ENCODE data around the gene RASA3.

The RASA3 gene

DNA sequence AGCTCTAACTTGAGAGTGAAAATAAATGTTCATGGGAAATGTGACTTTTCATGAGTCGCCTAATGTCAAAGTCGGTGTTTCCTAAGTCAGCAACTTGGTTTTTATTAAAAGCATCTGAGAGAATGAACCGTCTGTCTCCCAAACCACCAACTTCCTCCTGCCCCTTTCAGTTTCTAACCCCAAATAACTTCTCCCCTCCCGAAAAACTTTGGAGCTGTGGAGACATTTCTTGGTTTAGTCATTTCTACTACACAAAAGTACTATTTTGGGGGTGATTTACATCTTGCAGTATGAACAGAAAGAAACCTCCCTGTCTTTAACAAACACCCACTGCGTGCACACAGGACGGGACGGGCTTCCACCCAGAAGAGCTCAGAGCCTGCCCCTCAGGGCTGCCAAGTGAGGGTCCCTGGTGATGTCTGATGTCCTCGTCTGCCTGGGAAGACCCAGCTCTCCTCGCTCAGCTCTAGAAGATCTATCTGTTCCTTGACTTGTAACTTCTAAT is 65.0 kb downstream of the RASA3 start:
- no peak for TF ChIP-seq Cebpa-rat (IDR thresholded peaks at IDR 0.05)
- Histone ChIP-seq H3K36me3 (peaks cover 19% of the 10 kb centered on the region), H3K4me2 (peak overlapping the region; percentile 97), H3K9me3 (no peaks in the 10 kb centered on the region; the same call in none of the 2 replicates), H3K9ac (peak overlapping the region; percentile 81), H3K27ac (peak overlapping the region; percentile 94), H3K4me1 (peaks cover 83% of the 10 kb centered on the region), H3K27me3 (no peaks in the 10 kb centered on the region), H3K4me3 (peak overlapping the region; percentile 59), H4K20me1 (peaks cover 65% of the 10 kb centered on the region)

DNA sequence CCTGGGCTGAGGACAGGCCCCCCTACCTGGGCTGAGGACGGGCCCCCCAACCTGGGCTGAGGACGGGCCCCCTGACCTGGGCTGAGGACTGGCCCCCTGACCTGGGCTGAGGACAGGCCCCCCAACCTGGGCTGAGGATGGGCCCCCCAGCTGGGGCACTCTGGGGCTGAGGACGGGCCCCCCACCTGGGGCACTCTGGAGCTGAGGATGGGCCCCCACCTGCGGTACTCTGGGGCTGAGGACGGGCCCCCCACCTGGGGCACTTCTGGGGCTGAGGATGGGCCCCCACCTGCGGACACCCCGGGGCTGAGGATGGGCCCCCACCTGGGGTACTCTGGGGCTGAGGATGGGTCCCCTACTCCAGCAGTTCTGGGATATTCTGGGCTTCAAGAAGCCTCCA is 65.5 kb downstream of the RASA3 start:
- peak overlapping the region; percentile 94 for H3K27ac ChIP-seq
- H3K9ac ChIP-seq, result peak overlapping the region; percentile 81
- peaks cover 14% of the 10 kb centered on the region for H3K36me3 ChIP-seq
- H3K4me2 ChIP-seq, result peak overlapping the region; percentile 97
- peaks cover 65% of the 10 kb centered on the region for H4K20me1 ChIP-seq
- no peaks in the 10 kb centered on the region for H3K27me3 ChIP-seq
- peak overlapping the region; percentile 59 for H3K4me3 ChIP-seq
- H3K4me1 ChIP-seq, result peaks cover 83% of the 10 kb centered on the region
- H3K9me3 ChIP-seq, result no peaks in the 10 kb centered on the region; the same call in none of the 2 replicates
- no peak for TF ChIP-seq Cebpa-rat (IDR thresholded peaks at IDR 0.05)

DNA sequence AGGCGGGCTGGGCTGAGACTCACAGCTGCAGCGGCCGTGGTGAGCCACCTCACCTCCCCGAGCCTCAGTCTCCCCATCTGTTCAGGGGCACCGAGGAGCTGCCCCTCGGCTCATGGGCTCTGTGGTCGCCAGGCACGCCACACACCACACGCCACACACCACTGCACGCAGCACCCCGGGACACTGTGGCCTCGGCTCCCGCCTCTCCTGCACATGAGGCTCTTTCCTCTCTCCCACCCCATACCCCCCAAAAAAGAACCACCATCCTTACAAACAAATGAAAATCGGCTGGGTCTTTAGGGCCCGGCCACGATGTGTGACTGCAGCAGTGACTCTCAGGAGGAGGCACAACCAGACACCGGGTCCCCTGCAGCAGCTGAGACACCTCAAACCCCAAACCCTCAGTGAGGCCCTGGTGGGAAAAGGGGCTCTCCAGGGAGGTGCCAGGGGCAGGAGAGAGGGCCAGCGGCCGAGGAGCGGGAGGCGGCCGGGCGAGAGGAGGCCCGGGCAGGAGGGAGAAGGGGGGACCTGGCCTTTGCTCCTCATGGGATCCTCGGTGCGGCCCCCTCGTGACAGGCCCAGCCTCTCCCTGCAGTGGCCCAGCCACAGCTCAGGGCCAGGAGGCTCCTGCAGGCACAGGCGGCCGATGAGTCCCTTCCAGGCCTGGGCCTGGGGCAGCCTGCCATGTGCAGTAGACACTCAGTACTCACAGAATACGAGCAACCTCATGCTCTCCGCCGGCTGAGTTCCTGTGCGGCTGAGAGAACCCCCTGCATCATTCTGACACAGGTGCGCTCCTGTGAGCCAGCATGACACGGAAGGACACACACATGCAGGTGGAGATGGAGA is 66.3 kb downstream of the RASA3 start:
- Histone ChIP-seq H3K4me1 (peaks cover 83% of the 10 kb centered on the region), H3K4me2 (peak overlapping the region; percentile 97), H4K20me1 (peaks cover 63% of the 10 kb centered on the region), H3K27me3 (no peaks in the 10 kb centered on the region), H3K4me3 (peak overlapping the region; percentile 59), H3K9me3 (no peaks in the 10 kb centered on the region; the same call in 1 of the 2 replicates), H3K27ac (peak overlapping the region; percentile 94), H3K36me3 (peaks cover 8% of the 10 kb centered on the region), H3K9ac (peak overlapping the region; percentile 81)
- TF ChIP-seq Cebpa-rat (IDR thresholded peaks at IDR 0.05), result no peak

DNA sequence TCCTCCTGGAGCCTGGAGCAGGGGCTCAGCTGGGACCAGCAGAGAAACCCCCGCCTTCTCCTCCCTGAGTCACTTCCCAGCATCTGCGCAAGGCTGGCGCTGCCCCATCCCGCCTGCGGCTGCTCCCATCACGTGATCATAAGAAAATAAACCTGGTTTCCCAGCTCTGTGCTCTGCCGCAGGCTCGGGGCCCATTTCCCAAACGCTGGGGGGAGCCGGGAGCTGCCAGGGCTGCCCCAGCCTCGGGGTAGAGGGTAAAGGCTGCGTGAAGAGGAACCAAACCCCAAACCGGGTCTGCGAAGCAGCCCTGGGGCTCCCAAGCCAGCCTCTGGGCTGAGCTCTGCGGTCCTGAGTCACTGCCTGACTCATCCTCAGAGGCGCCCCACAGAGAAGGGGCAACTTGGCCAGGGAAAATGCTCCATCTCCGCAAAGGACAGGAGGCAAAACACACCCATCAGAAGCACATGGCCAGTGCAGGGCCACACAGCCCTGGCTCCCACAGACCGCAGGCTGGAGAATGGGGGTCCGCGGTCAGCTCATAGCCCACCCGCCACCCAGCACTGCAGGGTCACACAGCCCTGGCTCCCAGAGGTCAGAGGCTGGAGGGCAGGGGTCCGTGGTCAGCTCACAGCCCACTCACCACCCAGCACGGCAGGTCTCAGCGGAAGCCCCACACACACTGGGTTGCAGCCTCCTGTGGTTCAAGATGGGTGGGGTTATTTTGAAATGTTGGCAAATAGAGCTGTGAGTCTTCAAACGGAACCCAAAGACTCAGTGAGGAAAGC is 67.1 kb downstream of the RASA3 start:
- Histone ChIP-seq H3K36me3 (peaks cover 3% of the 10 kb centered on the region), H3K4me2 (peak overlapping the region; percentile 97), H3K4me3 (peak overlapping the region; percentile 59), H3K9me3 (no peaks in the 10 kb centered on the region), H3K9ac (peak overlapping the region; percentile 81), H3K27me3 (no peaks in the 10 kb centered on the region), H3K27ac (peak overlapping the region; percentile 94), H4K20me1 (peaks cover 69% of the 10 kb centered on the region), H3K4me1 (peaks cover 90% of the 10 kb centered on the region)
- TF ChIP-seq Cebpa-rat (IDR thresholded peaks at IDR 0.05), result no peak; the same call in 1 of the 2 replicates

DNA sequence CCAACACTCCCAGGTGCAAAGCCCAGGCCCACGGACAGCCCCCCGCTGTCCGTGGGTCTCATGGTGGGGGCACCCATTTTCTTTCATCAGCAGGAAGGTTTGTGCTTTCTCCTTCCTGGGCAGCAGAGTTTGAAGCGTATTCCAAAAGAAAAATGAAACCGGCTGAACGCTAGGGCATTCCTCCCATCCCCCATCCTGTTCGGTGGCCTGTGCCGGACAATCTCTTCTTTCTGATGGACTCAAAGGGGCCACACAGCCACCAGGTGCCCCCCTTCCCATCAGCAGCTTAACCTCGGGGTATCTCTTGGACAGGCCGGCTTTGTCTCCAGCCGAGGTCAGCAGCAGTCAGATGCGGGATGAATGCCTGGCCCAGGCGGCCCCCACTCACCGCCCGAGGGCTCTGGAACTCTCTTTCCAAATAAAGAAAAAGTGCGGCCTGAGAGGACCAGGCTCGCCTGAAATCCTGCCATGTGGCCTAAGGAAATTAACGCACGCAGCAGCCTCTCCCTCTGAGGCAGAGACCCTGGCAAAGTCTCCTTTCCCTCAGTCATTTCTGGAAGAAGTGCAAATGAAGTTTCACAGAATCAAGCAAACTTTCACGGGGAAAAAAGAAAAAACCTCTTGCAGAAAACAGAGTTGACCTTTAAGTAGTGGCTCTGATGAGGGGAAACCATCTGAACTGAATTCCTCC is 67.8 kb downstream of the RASA3 start:
- H3K4me2 ChIP-seq, result peak overlapping the region; percentile 97
- H3K9me3 ChIP-seq, result no peaks in the 10 kb centered on the region
- no peak for TF ChIP-seq Cebpa-rat (IDR thresholded peaks at IDR 0.05)
- H3K9ac ChIP-seq, result peak overlapping the region; percentile 81
- peaks cover 97% of the 10 kb centered on the region for H3K4me1 ChIP-seq
- H4K20me1 ChIP-seq, result peaks cover 77% of the 10 kb centered on the region
- peaks cover 7% of the 10 kb centered on the region; the same call in 1 of the 2 replicates for H3K36me3 ChIP-seq
- H3K4me3 ChIP-seq, result peak overlapping the region; percentile 59
- H3K27me3 ChIP-seq, result no peaks in the 10 kb centered on the region
- H3K27ac ChIP-seq, result peak overlapping the region; percentile 94

- Histone ChIP-seq H4K20me1 (peaks cover 81% of the 10 kb centered on the region), H3K27me3 (no peaks in the 10 kb centered on the region), H3K36me3 (peaks cover 7% of the 10 kb centered on the region; the same call in 1 of the 2 replicates), H3K9ac (peak overlapping the region; percentile 81), H3K27ac (peak overlapping the region; percentile 94), H3K9me3 (no peaks in the 10 kb centered on the region), H3K4me3 (peak overlapping the region; percentile 59), H3K4me2 (peak overlapping the region; percentile 97), H3K4me1 (peaks cover 100% of the 10 kb centered on the region)
- no peak; the same call in 1 of the 2 replicates for TF ChIP-seq Cebpa-rat (IDR thresholded peaks at IDR 0.05)
Observed at GRCh38 chr13:114063545-114064449, 68.6 kb downstream of the RASA3 start.

- TF ChIP-seq Cebpa-rat (IDR thresholded peaks at IDR 0.05), result peak; percentile 97
- H3K9ac ChIP-seq, result peak overlapping the region; percentile 18; the same call in 1 of the 2 replicates
- peaks cover 82% of the 10 kb centered on the region for H4K20me1 ChIP-seq
- peak overlapping the region; percentile 80 for H3K27ac ChIP-seq
- peak overlapping the region; percentile 22; the same call in 1 of the 2 replicates for H3K4me3 ChIP-seq
- H3K27me3 ChIP-seq, result no peaks in the 10 kb centered on the region
- no peaks in the 10 kb centered on the region for H3K9me3 ChIP-seq
- H3K4me1 ChIP-seq, result peaks cover 100% of the 10 kb centered on the region
- peaks cover 15% of the 10 kb centered on the region; the same call in 1 of the 2 replicates for H3K36me3 ChIP-seq
- H3K4me2 ChIP-seq, result peak overlapping the region; percentile 84
Observed at GRCh38 chr13:114062754-114063153, 69.7 kb downstream of the RASA3 start.

GRCh38 chr13:114062341-114062740 is 70.1 kb downstream of the RASA3 start:
- no peak for TF ChIP-seq Cebpa-rat (IDR thresholded peaks at IDR 0.05)
- Histone ChIP-seq H3K27ac (peak overlapping the region; percentile 80), H3K27me3 (no peaks in the 10 kb centered on the region)

More at GRCh38 chr13:114062341-114062740, 70.1 kb downstream of the RASA3 start:
- Histone ChIP-seq H3K9ac (peak overlapping the region; percentile 18; the same call in 1 of the 2 replicates), H3K4me3 (peak overlapping the region; percentile 22; the same call in 1 of the 2 replicates), H3K36me3 (peaks cover 15% of the 10 kb centered on the region; the same call in 1 of the 2 replicates), H3K9me3 (no peaks in the 10 kb centered on the region), H3K4me1 (peaks cover 100% of the 10 kb centered on the region), H3K4me2 (peak overlapping the region; percentile 84), H4K20me1 (peaks cover 86% of the 10 kb centered on the region)
